K562 (cell line): Measurements from ENCODE around the gene MGST3. TPM values are rescaled to one million over a fixed set of nuclear protein-coding genes. Genes with fewer than 3 reads are reported as not detected.

Experiments used
- BDP1 ChIP-seq: IDR thresholded peaks from 3 replicates; pipeline ENCODE4 v1.6.1; 2011; ENCODE audit not compliant: insufficient read length, insufficient read depth
- CAMTA2 ChIP-seq: fragments of 250-450 bp; sonication (Bioruptor Pico); conservative IDR thresholded peaks from 2 replicates; pipeline ENCODE4 v1.5.1; 2022
- HDAC1 ChIP-seq, 2 experiments: fragments of 450-650 bp; IDR thresholded peaks; 2 replicates each; pipeline ENCODE4 v1.6.1; 2016 to 2017; ENCODE audit warnings: inconsistent platforms in 1 of 2, mild to moderate bottlenecking in 1 of 2, moderate library complexity in 1 of 2
- HNRNPK ChIP-seq: fragments of 200-400 bp; formaldehyde crosslinking; IDR thresholded peaks from one replicate; pipeline ENCODE4 v1.6.1; 2018; ENCODE audit warnings: mild to moderate bottlenecking, low read depth, low read length; ENCODE audit not compliant: poor library complexity, severe bottlenecking
- NFXL1 ChIP-seq: fragments of 450-650 bp; formaldehyde crosslinking; IDR thresholded peaks from 2 replicates; pipeline ENCODE4 v1.4.0; 2021; ENCODE audit warnings: mild to moderate bottlenecking
- RB1 ChIP-seq: fragments of 450-650 bp; IDR thresholded peaks from 2 replicates; pipeline ENCODE4 v1.6.1; 2017; ENCODE audit warnings: low read depth, mild to moderate bottlenecking
- ZFP30 ChIP-seq: fragments of 250-450 bp; sonication (Bioruptor Pico); IDR thresholded peaks from 2 replicates; pipeline ENCODE4 v1.8.0; 2022; ENCODE audit warnings: moderate library complexity, mild to moderate bottlenecking, inconsistent platforms, borderline replicate concordance
- polyA plus RNA-seq, 8 experiments: library from polyadenylated mRNA; depleted of rRNA in 4 of 8; stranded (reverse) in 5 of 8; unstranded in 3 of 8; fragments of >200 nt; fragmentation: Nextera tagmentation in 2 of 8; fragmentation: Illumina TruSeq in 1 of 8; extraction: Ambion mirVana in 2 of 8; extraction: Trizol in 1 of 8; gene quantifications; 2 replicates each; pipeline versions ENCODE4 v1.2.1 to v1.2.3, GENCODE V29; 2011 to 2014; ENCODE audit warnings: inconsistent platforms in 1 of 8, missing spikeins in 1 of 8
- total RNA-seq, 7 experiments: library from RNA; depleted of rRNA in 6 of 7; stranded (reverse); fragments of >200 nt in 6 of 7; fragmentation: Illumina TruSeq in 2 of 7; extraction: Trizol in 2 of 7; gene quantifications; 2 replicates each; pipeline versions ENCODE4 v1.2.1 to v1.2.3, GENCODE V29; 2011 to 2021; ENCODE audit warnings: low replicate concordance in 1 of 7
- TF ChIP-seq, protein P1 (sequence below), 2 experiments: fragments of 450-650 bp; IDR thresholded peaks; 2 replicates each; pipeline ENCODE4 v1.6.1; 2016; ENCODE audit warnings: mild to moderate bottlenecking in 2 of 2, borderline replicate concordance in 1 of 2, low read depth in 1 of 2, moderate library complexity in 1 of 2
- TF ChIP-seq, protein P2 (sequence below), 3 experiments: IDR thresholded peaks in 2 of 3; conservative IDR thresholded peaks in 1 of 3; 2 replicates each; pipeline ENCODE4 v1.5.1; 2011 to 2012; ENCODE audit warnings: low read length in 3 of 3, mild to moderate bottlenecking in 3 of 3, control low read depth in 2 of 3, improper control_type of control experiment in 1 of 3, inconsistent platforms in 1 of 3, low read depth in 1 of 3, mixed read lengths in 1 of 3, moderate library complexity in 1 of 3; ENCODE audit not compliant: insufficient read depth in 2 of 3
- TF ChIP-seq, protein P3 (sequence below): IDR thresholded peaks from 3 replicates; pipeline ENCODE4 v1.6.1; 2011; ENCODE audit warnings: borderline replicate concordance, mild to moderate bottlenecking, moderate library complexity; ENCODE audit not compliant: insufficient read length; ENCODE audit errors: extremely low read depth
- TF ChIP-seq, protein P4 (sequence below): fragments of 450-650 bp; formaldehyde crosslinking; IDR thresholded peaks from 2 replicates; pipeline ENCODE4 v1.4.0; 2020; ENCODE audit warnings: mild to moderate bottlenecking

Gene MGST3
- total and polyA plus RNA-seq, 9 of the 15 experiments (the other 6 are each of a cell fraction or from before 2014, with no cell fraction given): 70.7 to 287 (median 105) TPM

DNA sequence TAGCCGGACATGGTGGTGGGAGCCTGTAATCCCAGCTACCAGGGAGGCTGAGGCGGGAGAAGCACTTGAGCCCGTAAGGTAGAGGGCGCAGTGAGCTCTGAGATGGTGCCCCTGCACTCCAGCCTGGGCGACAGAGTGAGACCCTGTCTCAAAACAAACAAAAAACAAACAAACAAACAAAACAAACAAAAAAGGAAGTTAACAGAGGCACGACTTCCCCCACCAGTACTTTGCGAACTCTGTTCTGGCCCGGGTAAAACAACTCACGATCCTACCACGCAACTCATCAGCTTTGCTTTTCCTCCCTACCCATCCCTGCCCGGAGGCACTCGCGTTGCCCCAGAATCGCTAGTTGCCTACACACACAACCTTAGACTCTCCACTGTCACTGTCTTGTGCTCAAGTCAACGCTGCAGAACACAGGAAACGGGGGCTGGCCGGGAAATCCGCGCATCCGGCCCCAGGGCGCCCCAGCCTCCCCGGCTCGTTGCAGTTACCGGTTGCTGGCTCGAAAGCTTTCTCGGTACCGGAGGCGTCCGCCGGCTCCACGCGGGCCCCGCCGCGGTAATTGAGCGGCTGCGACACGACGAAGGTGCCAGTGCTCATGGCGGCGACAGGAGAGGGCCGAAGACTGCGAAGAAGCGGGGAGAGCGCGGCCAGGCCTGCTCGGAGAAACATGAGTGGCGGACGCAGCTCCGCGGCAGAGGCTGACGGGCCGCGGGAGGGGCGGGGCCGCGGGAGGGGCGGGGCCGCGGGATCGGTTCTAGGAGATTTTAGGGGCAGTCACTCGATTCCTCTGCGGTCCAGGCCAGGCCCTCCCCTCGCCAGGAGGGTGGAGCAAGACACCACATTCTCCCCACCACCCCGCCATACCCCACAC is 67.1 kb downstream of the MGST3 start, which contains the start of gene ALDH9A1 (continued):
- TF ChIP-seq, protein P1, sequence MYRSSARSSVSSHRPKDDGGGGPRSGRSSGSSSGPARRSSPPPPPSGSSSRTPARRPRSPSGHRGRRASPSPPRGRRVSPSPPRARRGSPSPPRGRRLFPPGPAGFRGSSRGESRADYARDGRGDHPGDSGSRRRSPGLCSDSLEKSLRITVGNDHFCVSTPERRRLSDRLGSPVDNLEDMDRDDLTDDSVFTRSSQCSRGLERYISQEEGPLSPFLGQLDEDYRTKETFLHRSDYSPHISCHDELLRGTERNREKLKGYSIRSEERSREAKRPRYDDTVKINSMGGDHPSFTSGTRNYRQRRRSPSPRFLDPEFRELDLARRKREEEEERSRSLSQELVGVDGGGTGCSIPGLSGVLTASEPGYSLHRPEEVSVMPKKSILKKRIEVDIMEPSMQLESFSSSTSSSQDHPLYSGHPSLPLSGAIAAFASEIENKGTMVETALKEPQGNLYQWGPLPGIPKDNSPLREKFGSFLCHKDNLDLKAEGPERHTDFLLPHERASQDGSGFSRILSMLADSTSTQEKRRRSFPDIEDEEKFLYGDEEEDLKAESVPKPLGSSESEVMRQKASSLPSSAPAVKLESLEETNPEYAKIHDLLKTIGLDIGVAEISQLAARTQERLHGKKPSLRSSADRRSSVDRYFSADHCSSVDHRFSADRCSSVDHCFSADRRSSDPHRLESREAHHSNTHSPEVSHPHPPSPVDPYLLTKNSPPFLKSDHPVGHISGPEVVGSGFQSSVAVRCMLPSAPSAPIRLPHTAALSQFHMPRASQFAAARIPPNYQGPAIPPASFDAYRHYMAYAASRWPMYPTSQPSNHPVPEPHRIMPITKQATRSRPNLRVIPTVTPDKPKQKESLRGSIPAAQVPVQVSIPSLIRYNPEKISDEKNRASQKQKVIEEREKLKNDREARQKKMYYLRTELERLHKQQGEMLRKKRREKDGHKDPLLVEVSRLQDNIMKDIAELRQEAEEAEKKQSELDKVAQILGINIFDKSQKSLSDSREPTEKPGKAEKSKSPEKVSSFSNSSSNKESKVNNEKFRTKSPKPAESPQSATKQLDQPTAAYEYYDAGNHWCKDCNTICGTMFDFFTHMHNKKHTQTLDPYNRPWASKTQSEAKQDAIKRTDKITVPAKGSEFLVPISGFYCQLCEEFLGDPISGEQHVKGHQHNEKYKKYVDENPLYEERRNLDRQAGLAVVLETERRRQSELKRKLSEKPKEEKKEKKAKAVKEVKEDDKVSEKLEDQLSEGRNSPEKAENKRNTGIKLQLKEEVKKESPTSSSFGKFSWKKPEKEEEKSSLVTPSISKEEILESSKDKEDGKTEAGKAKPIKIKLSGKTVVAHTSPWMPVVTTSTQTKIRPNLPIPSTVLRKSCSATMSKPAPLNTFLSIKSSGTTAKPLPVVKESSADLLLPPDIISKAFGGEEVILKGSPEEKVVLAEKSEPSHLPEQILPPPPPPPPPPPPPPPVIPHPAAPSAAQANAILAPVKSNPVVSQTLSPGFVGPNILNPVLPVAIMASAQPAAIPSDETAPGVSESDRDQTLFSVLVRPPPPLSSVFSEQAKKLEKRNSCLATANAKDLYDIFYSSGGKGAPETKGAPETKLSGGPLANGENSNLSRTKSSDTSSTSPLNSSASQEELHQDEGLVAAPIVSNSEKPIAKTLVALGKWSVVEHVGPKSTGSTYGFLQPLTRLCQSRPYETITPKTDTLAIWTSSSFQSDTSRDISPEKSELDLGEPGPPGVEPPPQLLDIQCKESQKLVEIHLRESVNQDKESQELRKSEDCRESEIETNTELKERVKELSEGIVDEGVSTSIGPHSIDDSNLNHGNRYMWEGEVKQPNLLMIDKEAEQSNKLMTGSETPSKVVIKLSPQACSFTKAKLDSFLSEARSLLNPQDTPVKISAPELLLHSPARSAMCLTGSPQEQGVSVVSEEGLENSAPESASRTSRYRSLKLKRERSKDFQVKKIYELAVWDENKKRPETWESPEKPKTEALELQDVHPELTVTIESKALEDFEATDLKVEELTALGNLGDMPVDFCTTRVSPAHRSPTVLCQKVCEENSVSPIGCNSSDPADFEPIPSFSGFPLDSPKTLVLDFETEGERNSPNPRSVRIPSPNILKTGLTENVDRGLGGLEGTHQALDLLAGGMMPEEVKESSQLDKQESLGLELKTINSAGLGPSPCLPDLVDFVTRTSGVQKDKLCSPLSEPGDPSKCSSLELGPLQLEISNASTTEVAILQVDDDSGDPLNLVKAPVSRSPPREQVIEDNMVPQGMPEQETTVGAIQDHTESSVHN (IDR thresholded peaks at IDR 0.05; ENCODE audit: borderline replicate concordance in 1 of 2, low read depth in 1 of 2): no peak
- TF ChIP-seq HDAC1 (IDR thresholded peaks at IDR 0.05) (peak in 1 of 2 experiments; percentile 79; a peak in 2 of 4 replicates), CAMTA2 (CRISPR knock-in tag) (no peak), ZFP30 (no peak), RB1 (peak; percentile 49; the same call in 1 of the 2 replicates), HNRNPK (no peak), NFXL1 (CRISPR knock-in tag) (no peak), BDP1 (no peak)
- TF ChIP-seq, protein P2, sequence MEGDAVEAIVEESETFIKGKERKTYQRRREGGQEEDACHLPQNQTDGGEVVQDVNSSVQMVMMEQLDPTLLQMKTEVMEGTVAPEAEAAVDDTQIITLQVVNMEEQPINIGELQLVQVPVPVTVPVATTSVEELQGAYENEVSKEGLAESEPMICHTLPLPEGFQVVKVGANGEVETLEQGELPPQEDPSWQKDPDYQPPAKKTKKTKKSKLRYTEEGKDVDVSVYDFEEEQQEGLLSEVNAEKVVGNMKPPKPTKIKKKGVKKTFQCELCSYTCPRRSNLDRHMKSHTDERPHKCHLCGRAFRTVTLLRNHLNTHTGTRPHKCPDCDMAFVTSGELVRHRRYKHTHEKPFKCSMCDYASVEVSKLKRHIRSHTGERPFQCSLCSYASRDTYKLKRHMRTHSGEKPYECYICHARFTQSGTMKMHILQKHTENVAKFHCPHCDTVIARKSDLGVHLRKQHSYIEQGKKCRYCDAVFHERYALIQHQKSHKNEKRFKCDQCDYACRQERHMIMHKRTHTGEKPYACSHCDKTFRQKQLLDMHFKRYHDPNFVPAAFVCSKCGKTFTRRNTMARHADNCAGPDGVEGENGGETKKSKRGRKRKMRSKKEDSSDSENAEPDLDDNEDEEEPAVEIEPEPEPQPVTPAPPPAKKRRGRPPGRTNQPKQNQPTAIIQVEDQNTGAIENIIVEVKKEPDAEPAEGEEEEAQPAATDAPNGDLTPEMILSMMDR (IDR thresholded peaks at IDR 0.05 in 2 of 3, conservative IDR thresholded peaks at IDR 0.05 in 1 of 3; ENCODE audit: insufficient read depth in 2 of 3, low read depth in 1 of 3, low read length in 3 of 3): peak; percentile 45 to 64 (median 47)
- TF ChIP-seq, protein P3, sequence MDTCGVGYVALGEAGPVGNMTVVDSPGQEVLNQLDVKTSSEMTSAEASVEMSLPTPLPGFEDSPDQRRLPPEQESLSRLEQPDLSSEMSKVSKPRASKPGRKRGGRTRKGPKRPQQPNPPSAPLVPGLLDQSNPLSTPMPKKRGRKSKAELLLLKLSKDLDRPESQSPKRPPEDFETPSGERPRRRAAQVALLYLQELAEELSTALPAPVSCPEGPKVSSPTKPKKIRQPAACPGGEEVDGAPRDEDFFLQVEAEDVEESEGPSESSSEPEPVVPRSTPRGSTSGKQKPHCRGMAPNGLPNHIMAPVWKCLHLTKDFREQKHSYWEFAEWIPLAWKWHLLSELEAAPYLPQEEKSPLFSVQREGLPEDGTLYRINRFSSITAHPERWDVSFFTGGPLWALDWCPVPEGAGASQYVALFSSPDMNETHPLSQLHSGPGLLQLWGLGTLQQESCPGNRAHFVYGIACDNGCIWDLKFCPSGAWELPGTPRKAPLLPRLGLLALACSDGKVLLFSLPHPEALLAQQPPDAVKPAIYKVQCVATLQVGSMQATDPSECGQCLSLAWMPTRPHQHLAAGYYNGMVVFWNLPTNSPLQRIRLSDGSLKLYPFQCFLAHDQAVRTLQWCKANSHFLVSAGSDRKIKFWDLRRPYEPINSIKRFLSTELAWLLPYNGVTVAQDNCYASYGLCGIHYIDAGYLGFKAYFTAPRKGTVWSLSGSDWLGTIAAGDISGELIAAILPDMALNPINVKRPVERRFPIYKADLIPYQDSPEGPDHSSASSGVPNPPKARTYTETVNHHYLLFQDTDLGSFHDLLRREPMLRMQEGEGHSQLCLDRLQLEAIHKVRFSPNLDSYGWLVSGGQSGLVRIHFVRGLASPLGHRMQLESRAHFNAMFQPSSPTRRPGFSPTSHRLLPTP: no peak
- TF ChIP-seq, protein P4, sequence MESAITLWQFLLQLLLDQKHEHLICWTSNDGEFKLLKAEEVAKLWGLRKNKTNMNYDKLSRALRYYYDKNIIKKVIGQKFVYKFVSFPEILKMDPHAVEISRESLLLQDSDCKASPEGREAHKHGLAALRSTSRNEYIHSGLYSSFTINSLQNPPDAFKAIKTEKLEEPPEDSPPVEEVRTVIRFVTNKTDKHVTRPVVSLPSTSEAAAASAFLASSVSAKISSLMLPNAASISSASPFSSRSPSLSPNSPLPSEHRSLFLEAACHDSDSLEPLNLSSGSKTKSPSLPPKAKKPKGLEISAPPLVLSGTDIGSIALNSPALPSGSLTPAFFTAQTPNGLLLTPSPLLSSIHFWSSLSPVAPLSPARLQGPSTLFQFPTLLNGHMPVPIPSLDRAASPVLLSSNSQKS (CRISPR knock-in tag): no peak
